GM12878 (cell line): Measurements from ENCODE around the gene KIF18A.

ENCODE experiments used
- CREM ChIP-seq: IDR thresholded peaks from 2 replicates; pipeline ENCODE4 v1.6.1; 2014; ENCODE audit warnings: antibody characterized with exemption, low read depth
- CTCF ChIP-seq, 3 experiments: IDR thresholded peaks in 2 of 3; conservative IDR thresholded peaks in 1 of 3; 2 replicates each; pipeline ENCODE4 v1.5.1; 2011; ENCODE audit warnings: low read depth in 3 of 3, low read length in 3 of 3, mild to moderate bottlenecking in 3 of 3, control low read depth in 2 of 3, moderate library complexity in 2 of 3, inconsistent platforms in 1 of 3, mixed read lengths in 1 of 3; ENCODE audit not compliant: control insufficient read depth in 2 of 3, insufficient read depth in 1 of 3; ENCODE audit errors: extremely low read depth in 1 of 3
- HDAC2 ChIP-seq: fragments of 200-600 bp; sonication (generic); IDR thresholded peaks from 2 replicates; pipeline ENCODE4 v1.6.1; 2017
- MXI1 ChIP-seq: fragments of 150-350 bp; IDR thresholded peaks from 2 replicates; pipeline ENCODE4 v1.6.1; 2011; ENCODE audit warnings: low read depth, mild to moderate bottlenecking, inconsistent platforms, low read length, improper control_type of control experiment
- POLR2AphosphoS5 ChIP-seq: IDR thresholded peaks from 2 replicates; pipeline ENCODE4 v1.6.1; 2011; ENCODE audit warnings: mild to moderate bottlenecking, low read length, inconsistent platforms
- RFX5 ChIP-seq: IDR thresholded peaks from 2 replicates; pipeline ENCODE4 v1.6.1; 2011; ENCODE audit warnings: low read depth, low read length, improper control_type of control experiment
- SP1 ChIP-seq: IDR thresholded peaks from one replicate; pipeline ENCODE4 v1.6.1; 2011; ENCODE audit warnings: low read depth, low read length
- ZNF24 ChIP-seq: fragments of 450-650 bp; IDR thresholded peaks from 2 replicates; pipeline ENCODE4 v1.6.1; 2017; ENCODE audit warnings: antibody characterized with exemption, mild to moderate bottlenecking
- TF ChIP-seq, protein P1 (sequence below): IDR thresholded peaks from 2 replicates; pipeline ENCODE4 v1.6.1; 2012; ENCODE audit warnings: low read depth, low read length, improper control_type of control experiment

GRCh38 chr11:27977031-27977430 lies 130.9 kb downstream of the KIF18A start:
- TF ChIP-seq ZNF24 = no peak
- TF ChIP-seq POLR2AphosphoS5 = no peak
- no peak for TF ChIP-seq CTCF (IDR thresholded peaks at IDR 0.05 in 2 of 3, conservative IDR thresholded peaks at IDR 0.05 in 1 of 3; ENCODE audit: control insufficient read depth in 2 of 3, extremely low read depth in 1 of 3, insufficient read depth in 1 of 3, low read depth in 3 of 3, low read length in 3 of 3)
- TF ChIP-seq, protein P1, sequence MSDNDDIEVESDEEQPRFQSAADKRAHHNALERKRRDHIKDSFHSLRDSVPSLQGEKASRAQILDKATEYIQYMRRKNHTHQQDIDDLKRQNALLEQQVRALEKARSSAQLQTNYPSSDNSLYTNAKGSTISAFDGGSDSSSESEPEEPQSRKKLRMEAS = no peak
- no peak for TF ChIP-seq RFX5
- no peak for TF ChIP-seq CREM
- no peak for TF ChIP-seq HDAC2
- no peak for TF ChIP-seq SP1
- no peak for TF ChIP-seq MXI1
